Sigmoid colon (tissue), 3 donors: Measurements from ENCODE around the gene PITPNM2.

ENCODE experiments used
- CTCF ChIP-seq, 4 experiments: fragments of 450-650 bp in 3 of 4; fragments of 200-600 bp in 1 of 4; IDR thresholded peaks; one replicate each; pipeline ENCODE4 v1.5.1; 2016 to 2019; ENCODE audit warnings: antibody characterized with exemption in 4 of 4, mild to moderate bottlenecking in 3 of 4, moderate library complexity in 2 of 4
- POLR2A ChIP-seq, 2 donors: fragments of 450-650 bp; IDR thresholded peaks; one replicate each; pipeline ENCODE4 v1.6.1; 2016; ENCODE audit warnings: antibody characterized with exemption in 2 of 2, mild to moderate bottlenecking in 2 of 2, moderate library complexity in 2 of 2

GRCh38 chr12:123120452-123121166, 30.3 kb downstream of the PITPNM2 start:
- TF ChIP-seq CTCF (IDR thresholded peaks at IDR 0.05) (no peak), POLR2A (IDR thresholded peaks at IDR 0.05) (no peak)
